Astrocyte of the spinal cord (primary cell): ENCODE measurements around the gene NPAS2.
A peak's percentile ranks its signal among the peaks of the same experiment; 100 is the strongest.

Experiments used
- DNase-seq: peaks from one replicate; pipeline ENCODE4 v3.0.0; 2011; ENCODE audit warnings: low read depth, low spot score
- H3K4me3 ChIP-seq: 2 replicates; pipeline ENCODE4 v1.5.1; 2011; ENCODE audit warnings: low read depth, mild to moderate bottlenecking, low read length, moderate library complexity
- in situ Hi-C: cut with HindIII; loops from 2 replicates; pipeline ENCODE4 v1.10.0; 2017; ENCODE audit warnings: low sequenced_read_pairs
- TF ChIP-seq, protein P1 (sequence below): IDR thresholded peaks from 2 replicates; pipeline ENCODE4 v1.5.1; 2012; ENCODE audit warnings: low read depth, mild to moderate bottlenecking, low read length, inconsistent platforms

Gene NPAS2

GRCh38 chr2:100956081-100956480 is 136.1 kb downstream of the NPAS2 start:
- H3K4me3 ChIP-seq, result no peak overlapping the region
- TF ChIP-seq, protein P1, sequence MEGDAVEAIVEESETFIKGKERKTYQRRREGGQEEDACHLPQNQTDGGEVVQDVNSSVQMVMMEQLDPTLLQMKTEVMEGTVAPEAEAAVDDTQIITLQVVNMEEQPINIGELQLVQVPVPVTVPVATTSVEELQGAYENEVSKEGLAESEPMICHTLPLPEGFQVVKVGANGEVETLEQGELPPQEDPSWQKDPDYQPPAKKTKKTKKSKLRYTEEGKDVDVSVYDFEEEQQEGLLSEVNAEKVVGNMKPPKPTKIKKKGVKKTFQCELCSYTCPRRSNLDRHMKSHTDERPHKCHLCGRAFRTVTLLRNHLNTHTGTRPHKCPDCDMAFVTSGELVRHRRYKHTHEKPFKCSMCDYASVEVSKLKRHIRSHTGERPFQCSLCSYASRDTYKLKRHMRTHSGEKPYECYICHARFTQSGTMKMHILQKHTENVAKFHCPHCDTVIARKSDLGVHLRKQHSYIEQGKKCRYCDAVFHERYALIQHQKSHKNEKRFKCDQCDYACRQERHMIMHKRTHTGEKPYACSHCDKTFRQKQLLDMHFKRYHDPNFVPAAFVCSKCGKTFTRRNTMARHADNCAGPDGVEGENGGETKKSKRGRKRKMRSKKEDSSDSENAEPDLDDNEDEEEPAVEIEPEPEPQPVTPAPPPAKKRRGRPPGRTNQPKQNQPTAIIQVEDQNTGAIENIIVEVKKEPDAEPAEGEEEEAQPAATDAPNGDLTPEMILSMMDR, result no peak
- in situ Hi-C loops, result no loop called here
- DNase-seq, result no peak

DNA sequence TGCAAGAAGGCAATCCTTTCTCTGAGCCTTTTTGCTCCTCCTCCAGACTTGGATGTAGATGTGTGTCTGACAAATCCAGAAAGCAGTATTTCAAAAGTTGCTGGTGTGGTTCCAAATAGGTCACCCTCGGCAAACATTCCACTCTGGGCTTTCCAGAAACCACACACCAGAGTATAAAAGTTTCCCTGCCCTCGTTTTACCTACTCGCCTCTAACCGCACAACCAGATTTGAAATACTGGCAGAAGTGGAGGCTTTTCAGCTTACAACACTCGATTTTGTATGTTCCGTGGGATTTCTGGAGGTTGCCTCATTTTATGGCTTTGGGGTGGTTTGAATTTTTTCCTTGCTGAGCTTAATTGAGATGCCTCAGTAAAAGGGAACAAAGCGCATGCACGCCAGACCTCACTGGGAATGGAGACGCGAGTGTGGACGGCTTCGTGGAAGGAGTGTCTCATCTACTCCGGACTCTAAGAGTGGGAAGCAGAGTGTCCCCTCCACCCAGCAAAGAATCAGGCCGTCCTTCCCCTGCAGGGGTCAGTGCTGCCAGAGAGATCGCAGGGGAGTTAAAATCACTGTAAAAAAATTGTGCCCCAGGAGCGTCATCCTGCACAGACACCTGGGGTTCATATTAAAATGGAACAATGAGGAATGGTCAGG is 138.2 kb downstream of the NPAS2 start:
- TF ChIP-seq, protein P1, result no peak

GRCh38 chr2:100959225-100959880 is 139.4 kb downstream of the NPAS2 start:
- no peak for DNase-seq
- in situ Hi-C loops, result no loop called here
- no peak overlapping the region for H3K4me3 ChIP-seq
- TF ChIP-seq, protein P1, result no peak

More for the DNA sequence above, 138.2 kb downstream of the NPAS2 start:
- in situ Hi-C loops, result no loop called here
- H3K4me3 ChIP-seq, result no peak overlapping the region
- peak; percentile 82 for DNase-seq

DNA sequence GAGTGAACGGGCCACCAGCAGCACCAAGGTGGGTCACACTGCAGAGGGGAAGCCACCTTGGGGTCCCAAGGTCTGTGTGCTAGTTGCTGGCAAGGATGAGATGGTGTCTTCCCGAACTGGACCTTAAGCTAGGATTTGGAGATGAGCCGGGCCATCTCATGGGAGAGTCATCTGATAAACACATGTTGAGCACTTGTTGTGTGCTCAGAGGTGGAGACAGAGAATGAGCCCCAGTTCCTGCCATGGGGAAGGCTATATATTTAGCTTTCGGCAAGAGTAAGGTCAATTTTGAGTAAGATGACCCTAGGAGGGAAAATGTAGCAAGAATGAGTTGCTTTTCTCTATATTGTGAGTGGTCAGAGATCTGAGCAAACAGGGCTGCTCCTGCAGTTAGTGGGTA is 140.7 kb downstream of the NPAS2 start:
- TF ChIP-seq, protein P1, result no peak
- in situ Hi-C loops, result no loop called here
- H3K4me3 ChIP-seq, result no peak overlapping the region
- no peak for DNase-seq

DNA sequence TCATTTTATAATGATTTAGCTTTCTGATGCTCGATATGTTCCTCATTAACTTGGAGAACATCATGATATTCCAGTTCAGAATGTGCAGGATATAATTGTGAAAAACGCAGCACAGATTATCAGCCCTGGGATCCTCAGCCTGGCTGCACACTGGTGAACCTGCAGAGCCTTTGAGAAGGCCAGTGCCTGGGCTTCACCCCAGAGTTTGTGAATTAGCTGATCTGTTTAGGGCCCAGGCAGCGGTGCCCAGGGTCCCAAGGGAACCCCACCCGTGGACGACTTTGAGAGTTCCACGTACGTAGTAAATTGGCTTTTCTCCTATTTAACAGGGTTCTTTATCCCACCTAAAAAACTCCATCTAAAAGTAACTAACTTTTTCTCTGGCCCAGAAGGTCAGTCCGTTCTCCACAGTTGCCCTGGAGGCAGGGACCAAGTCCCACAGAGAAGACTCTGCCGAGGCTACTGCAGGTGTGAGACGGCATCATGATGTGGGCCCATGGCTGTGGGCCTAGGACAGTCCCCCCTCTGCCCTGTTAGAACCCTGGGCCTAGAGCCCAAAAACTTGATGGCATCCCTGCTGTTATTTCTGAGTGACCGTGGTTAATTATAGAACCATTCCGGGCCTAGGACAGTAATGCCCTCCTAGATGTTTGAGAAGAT is 142.6 kb downstream of the NPAS2 start:
- no peak overlapping the region for H3K4me3 ChIP-seq
- in situ Hi-C loops, result no loop called here
- TF ChIP-seq, protein P1, result no peak
- no peak for DNase-seq

GRCh38 chr2:100963026-100963375 is 143.1 kb downstream of the NPAS2 start:
- TF ChIP-seq, protein P1, result no peak
- no peak overlapping the region for H3K4me3 ChIP-seq
- in situ Hi-C loops, result no loop called here
- no peak for DNase-seq
